GM23338 (cell line): ENCODE measurements around the gene SCRT2. TPM values are rescaled to one million over a fixed set of nuclear protein-coding genes. Genes with fewer than 3 reads are reported as not detected.

Experiments
- ATAC-seq: fragments of 200-7000 bp; cut with Tn5 transposase; 3 replicates; pipeline ENCODE4 v1.9.1; 2020
- DNase-seq: peaks from one replicate; pipeline ENCODE4 v3.0.0-alpha.2; 2015; ENCODE audit warnings: low spot score
- H2AFZ ChIP-seq: fragments of 200-600 bp; sonication (generic); 2 replicates; pipeline ENCODE4 v1.8.0; 2016; ENCODE audit warnings: antibody characterized with exemption, mild to moderate bottlenecking, moderate library complexity
- H3F3A ChIP-seq: fragments of 200-600 bp; sonication (generic); replicated peaks from 2 replicates; pipeline ENCODE4 v1.8.0; 2017; ENCODE audit warnings: antibody characterized with exemption, mixed run types, low read depth
- H3K27ac ChIP-seq: fragments of 200-600 bp; sonication (generic); 2 replicates; pipeline ENCODE4 v1.6.1; 2016; ENCODE audit warnings: low read depth
- H3K27me3 ChIP-seq: fragments of 200-600 bp; sonication (generic); 2 replicates; pipeline ENCODE4 v1.8.0; 2016; ENCODE audit warnings: mild to moderate bottlenecking, mixed run types, moderate library complexity; ENCODE audit not compliant: insufficient read depth
- H3K36me3 ChIP-seq: fragments of 200-600 bp; sonication (generic); 2 replicates; pipeline ENCODE4 v1.8.0; 2016; ENCODE audit warnings: mild to moderate bottlenecking; ENCODE audit not compliant: insufficient read depth
- H3K4me1 ChIP-seq: fragments of 200-600 bp; sonication (generic); 2 replicates; pipeline ENCODE4 v1.8.0; 2016; ENCODE audit warnings: mild to moderate bottlenecking, moderate library complexity; ENCODE audit not compliant: insufficient read depth
- H3K4me2 ChIP-seq: fragments of 200-600 bp; sonication (generic); 2 replicates; pipeline ENCODE4 v1.7.1; 2017; ENCODE audit warnings: mixed run types
- H3K4me3 ChIP-seq: fragments of 200-600 bp; sonication (generic); 2 replicates; pipeline ENCODE4 v1.6.1; 2016; ENCODE audit warnings: mixed run types
- H3K79me2 ChIP-seq: fragments of 200-600 bp; sonication (generic); replicated peaks from 2 replicates; pipeline ENCODE4 v1.8.0; 2017; ENCODE audit warnings: mild to moderate bottlenecking; ENCODE audit not compliant: insufficient read depth
- H3K9me2 ChIP-seq: fragments of 200-600 bp; sonication (generic); 2 replicates; pipeline ENCODE4 v1.8.0; 2017; ENCODE audit not compliant: insufficient read depth
- H4K20me1 ChIP-seq: fragments of 200-600 bp; sonication (generic); replicated peaks from 2 replicates; pipeline ENCODE4 v1.8.0; 2017; ENCODE audit warnings: mild to moderate bottlenecking; ENCODE audit not compliant: insufficient read depth
- H3K27ac Mint-ChIP-seq: 2 replicates; pipeline ENCODE4 v1.8.0; 2020; ENCODE audit warnings: inconsistent platforms, mild to moderate bottlenecking, moderate library complexity, mixed read lengths
- H3K27me3 Mint-ChIP-seq: 3 replicates; pipeline ENCODE4 v1.8.0; 2022; ENCODE audit warnings: low read depth, mild to moderate bottlenecking, moderate library complexity, mixed read lengths, inconsistent platforms; ENCODE audit not compliant: insufficient read depth, poor library complexity
- H3K36me3 Mint-ChIP-seq: 3 replicates; pipeline ENCODE4 v1.8.0; 2021; ENCODE audit warnings: low read depth, mild to moderate bottlenecking, inconsistent platforms, moderate library complexity, mixed read lengths
- H3K4me1 Mint-ChIP-seq: 3 replicates; pipeline ENCODE4 v1.8.0; 2020; ENCODE audit warnings: mild to moderate bottlenecking, inconsistent platforms, mixed read lengths
- H3K4me3 Mint-ChIP-seq: 3 replicates; pipeline ENCODE4 v1.8.0; 2021; ENCODE audit warnings: moderate library complexity, mild to moderate bottlenecking, inconsistent platforms, mixed read lengths
- H3K9me3 Mint-ChIP-seq: 3 replicates; pipeline ENCODE4 v1.8.0; 2020; ENCODE audit warnings: moderate library complexity, mild to moderate bottlenecking, inconsistent platforms, mixed read lengths
- CREB1 ChIP-seq: fragments of 250-450 bp; sonication (Bioruptor Pico); IDR thresholded peaks from 2 replicates; pipeline ENCODE4 v1.5.0; 2020; ENCODE audit warnings: low read depth, mild to moderate bottlenecking, moderate library complexity
- EZH2 ChIP-seq: fragments of 200-600 bp; sonication (generic); IDR thresholded peaks from one replicate; pipeline ENCODE4 v1.8.0; 2017; ENCODE audit warnings: antibody characterized with exemption, mild to moderate bottlenecking, low read depth; ENCODE audit not compliant: unreplicated experiment
- EZH2phosphoT487 ChIP-seq: fragments of 200-600 bp; sonication (generic); IDR thresholded peaks from one replicate; pipeline ENCODE4 v1.8.1; 2018; ENCODE audit warnings: antibody characterized with exemption; ENCODE audit not compliant: unreplicated experiment
- JUNB ChIP-seq: IDR thresholded peaks from one replicate; pipeline ENCODE4 v1.6.1; 2016; ENCODE audit warnings: antibody characterized with exemption; ENCODE audit not compliant: unreplicated experiment
- NANOG ChIP-seq: IDR thresholded peaks from 2 replicates; pipeline ENCODE4 v1.6.1; 2016; ENCODE audit warnings: antibody characterized with exemption, borderline replicate concordance
- POLR2AphosphoS5 ChIP-seq: IDR thresholded peaks from 2 replicates; pipeline ENCODE4 v1.6.1; 2016; ENCODE audit warnings: antibody characterized with exemption, low read depth
- STAT1 ChIP-seq: IDR thresholded peaks from one replicate; pipeline ENCODE4 v1.6.1; 2016; ENCODE audit warnings: antibody characterized with exemption; ENCODE audit not compliant: unreplicated experiment
- ZNF114 ChIP-seq: fragments of 250-450 bp; sonication (Bioruptor Pico); IDR thresholded peaks from 2 replicates; pipeline ENCODE4 v1.5.0; 2020; ENCODE audit warnings: mild to moderate bottlenecking, moderate library complexity
- ZNF331 ChIP-seq: fragments of 250-450 bp; sonication (Bioruptor Pico); IDR thresholded peaks from 2 replicates; pipeline ENCODE4 v1.5.0; 2020; ENCODE audit warnings: low read depth, mild to moderate bottlenecking, moderate library complexity
- polyA plus RNA-seq: library from polyadenylated mRNA; unstranded; fragments of >200 nt; fragmentation: Nextera tagmentation; extraction: Ambion mirVana; gene quantifications from 2 replicates; pipeline ENCODE4 v1.2.1, GENCODE V29; 2016
- total RNA-seq: library from RNA; depleted of rRNA; stranded (reverse); fragments of >200 nt; shearing (Covaris generic); gene quantifications from 2 replicates; pipeline ENCODE4 v1.2.3, GENCODE V29; 2014
- TF ChIP-seq, protein P1 (sequence below): IDR thresholded peaks from 2 replicates; pipeline ENCODE4 v1.6.1; 2016; ENCODE audit warnings: antibody characterized with exemption
- TF ChIP-seq, protein P2 (sequence below), 2 experiments: fragments of 200-600 bp in 1 of 2; sonication (generic) in 1 of 2; conservative IDR thresholded peaks; 2 replicates each; pipeline versions ENCODE4 v1.5.1 to v1.6.1; 2016 to 2017; ENCODE audit warnings: antibody characterized with exemption in 2 of 2, low read depth in 2 of 2, mild to moderate bottlenecking in 2 of 2, moderate library complexity in 1 of 2
- TF ChIP-seq, protein P3 (sequence below): IDR thresholded peaks from one replicate; pipeline ENCODE4 v1.6.1; 2018; ENCODE audit warnings: antibody characterized with exemption; ENCODE audit not compliant: unreplicated experiment

SCRT2 gene
- total and polyA plus RNA-seq, 2 experiments from 2014 or later, result 0.31 TPM; not detected in 1

DNA sequence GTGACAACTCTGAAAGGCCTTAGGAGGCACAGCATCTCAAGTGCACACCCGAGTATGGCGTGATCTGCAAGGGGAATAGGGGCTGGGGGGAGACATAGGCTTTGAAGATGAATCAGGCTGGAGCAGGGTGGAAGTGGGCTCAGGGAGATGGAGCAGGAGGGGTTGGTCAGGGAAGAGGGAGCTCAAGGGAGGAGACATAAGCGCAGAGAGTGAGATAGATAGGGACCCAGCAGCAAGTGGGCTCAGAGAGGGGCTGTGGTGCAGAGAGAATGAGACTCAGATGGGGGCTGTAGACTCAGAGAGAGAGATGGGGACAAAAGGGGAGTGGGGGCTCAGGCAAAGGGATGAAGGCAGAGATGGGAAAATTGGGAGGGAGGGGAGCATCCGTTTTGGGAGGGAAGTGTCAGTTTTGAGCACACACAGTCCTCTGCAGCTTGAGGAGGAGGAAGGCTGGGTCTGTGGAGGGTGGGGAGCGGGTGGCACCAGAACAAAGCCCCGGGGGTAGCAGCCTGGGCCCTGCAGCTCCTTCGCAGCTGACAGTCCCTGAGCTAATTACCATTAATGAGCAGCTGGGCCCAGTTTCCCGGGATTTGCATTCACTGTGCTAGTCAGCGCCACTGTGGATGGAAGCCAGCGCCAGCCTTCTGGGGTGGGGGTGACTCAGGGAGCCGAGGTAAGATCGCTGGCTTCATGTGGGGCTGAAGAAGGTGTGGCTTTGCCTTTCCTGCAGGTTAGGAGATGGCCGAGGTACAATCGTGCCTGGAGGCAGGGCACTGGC, 41.3 kb downstream of the SCRT2 start:
- no peak overlapping the region for H3K27ac Mint-ChIP-seq
- H3K4me3 Mint-ChIP-seq, result no peak overlapping the region
- no peaks in the 10 kb centered on the region for H4K20me1 ChIP-seq
- no peaks in the 10 kb centered on the region for H3F3A ChIP-seq
- no peak for DNase-seq
- H3K27me3 ChIP-seq, result no peaks in the 10 kb centered on the region
- no peak overlapping the region for H3K27ac ChIP-seq
- no peak overlapping the region for H3K4me2 ChIP-seq
- no peaks in the 10 kb centered on the region; the same call in 2 of the 3 replicates for H3K9me3 Mint-ChIP-seq
- H3K79me2 ChIP-seq, result no peaks in the 10 kb centered on the region
- H3K27me3 Mint-ChIP-seq, result peaks cover 9% of the 10 kb centered on the region
- no peak for TF ChIP-seq JUNB
- TF ChIP-seq, protein P1, sequence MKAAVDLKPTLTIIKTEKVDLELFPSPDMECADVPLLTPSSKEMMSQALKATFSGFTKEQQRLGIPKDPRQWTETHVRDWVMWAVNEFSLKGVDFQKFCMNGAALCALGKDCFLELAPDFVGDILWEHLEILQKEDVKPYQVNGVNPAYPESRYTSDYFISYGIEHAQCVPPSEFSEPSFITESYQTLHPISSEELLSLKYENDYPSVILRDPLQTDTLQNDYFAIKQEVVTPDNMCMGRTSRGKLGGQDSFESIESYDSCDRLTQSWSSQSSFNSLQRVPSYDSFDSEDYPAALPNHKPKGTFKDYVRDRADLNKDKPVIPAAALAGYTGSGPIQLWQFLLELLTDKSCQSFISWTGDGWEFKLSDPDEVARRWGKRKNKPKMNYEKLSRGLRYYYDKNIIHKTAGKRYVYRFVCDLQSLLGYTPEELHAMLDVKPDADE, result no peak
- TF ChIP-seq NANOG, result no peak
- TF ChIP-seq STAT1, result no peak
- no peak for TF ChIP-seq CREB1 (CRISPR knock-in tag)
- TF ChIP-seq EZH2phosphoT487, result no peak
- TF ChIP-seq, protein P2, sequence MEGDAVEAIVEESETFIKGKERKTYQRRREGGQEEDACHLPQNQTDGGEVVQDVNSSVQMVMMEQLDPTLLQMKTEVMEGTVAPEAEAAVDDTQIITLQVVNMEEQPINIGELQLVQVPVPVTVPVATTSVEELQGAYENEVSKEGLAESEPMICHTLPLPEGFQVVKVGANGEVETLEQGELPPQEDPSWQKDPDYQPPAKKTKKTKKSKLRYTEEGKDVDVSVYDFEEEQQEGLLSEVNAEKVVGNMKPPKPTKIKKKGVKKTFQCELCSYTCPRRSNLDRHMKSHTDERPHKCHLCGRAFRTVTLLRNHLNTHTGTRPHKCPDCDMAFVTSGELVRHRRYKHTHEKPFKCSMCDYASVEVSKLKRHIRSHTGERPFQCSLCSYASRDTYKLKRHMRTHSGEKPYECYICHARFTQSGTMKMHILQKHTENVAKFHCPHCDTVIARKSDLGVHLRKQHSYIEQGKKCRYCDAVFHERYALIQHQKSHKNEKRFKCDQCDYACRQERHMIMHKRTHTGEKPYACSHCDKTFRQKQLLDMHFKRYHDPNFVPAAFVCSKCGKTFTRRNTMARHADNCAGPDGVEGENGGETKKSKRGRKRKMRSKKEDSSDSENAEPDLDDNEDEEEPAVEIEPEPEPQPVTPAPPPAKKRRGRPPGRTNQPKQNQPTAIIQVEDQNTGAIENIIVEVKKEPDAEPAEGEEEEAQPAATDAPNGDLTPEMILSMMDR (conservative IDR thresholded peaks at IDR 0.05; ENCODE audit: low read depth in 2 of 2), result no peak
- TF ChIP-seq ZNF114 (CRISPR knock-in tag), result no peak
- TF ChIP-seq POLR2AphosphoS5, result no peak
- TF ChIP-seq ZNF331 (CRISPR knock-in tag), result no peak
- no peak for TF ChIP-seq EZH2
- TF ChIP-seq, protein P3, sequence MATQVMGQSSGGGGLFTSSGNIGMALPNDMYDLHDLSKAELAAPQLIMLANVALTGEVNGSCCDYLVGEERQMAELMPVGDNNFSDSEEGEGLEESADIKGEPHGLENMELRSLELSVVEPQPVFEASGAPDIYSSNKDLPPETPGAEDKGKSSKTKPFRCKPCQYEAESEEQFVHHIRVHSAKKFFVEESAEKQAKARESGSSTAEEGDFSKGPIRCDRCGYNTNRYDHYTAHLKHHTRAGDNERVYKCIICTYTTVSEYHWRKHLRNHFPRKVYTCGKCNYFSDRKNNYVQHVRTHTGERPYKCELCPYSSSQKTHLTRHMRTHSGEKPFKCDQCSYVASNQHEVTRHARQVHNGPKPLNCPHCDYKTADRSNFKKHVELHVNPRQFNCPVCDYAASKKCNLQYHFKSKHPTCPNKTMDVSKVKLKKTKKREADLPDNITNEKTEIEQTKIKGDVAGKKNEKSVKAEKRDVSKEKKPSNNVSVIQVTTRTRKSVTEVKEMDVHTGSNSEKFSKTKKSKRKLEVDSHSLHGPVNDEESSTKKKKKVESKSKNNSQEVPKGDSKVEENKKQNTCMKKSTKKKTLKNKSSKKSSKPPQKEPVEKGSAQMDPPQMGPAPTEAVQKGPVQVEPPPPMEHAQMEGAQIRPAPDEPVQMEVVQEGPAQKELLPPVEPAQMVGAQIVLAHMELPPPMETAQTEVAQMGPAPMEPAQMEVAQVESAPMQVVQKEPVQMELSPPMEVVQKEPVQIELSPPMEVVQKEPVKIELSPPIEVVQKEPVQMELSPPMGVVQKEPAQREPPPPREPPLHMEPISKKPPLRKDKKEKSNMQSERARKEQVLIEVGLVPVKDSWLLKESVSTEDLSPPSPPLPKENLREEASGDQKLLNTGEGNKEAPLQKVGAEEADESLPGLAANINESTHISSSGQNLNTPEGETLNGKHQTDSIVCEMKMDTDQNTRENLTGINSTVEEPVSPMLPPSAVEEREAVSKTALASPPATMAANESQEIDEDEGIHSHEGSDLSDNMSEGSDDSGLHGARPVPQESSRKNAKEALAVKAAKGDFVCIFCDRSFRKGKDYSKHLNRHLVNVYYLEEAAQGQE, result no peak
- no peaks in the 10 kb centered on the region for H3K9me2 ChIP-seq
- no peaks in the 10 kb centered on the region for H3K36me3 ChIP-seq
- H3K4me1 ChIP-seq, result no peaks in the 10 kb centered on the region
- H3K4me1 Mint-ChIP-seq, result peaks cover 8% of the 10 kb centered on the region; the same call in 2 of the 3 replicates
- no peak overlapping the region for H3K4me3 ChIP-seq
- no peaks in the 10 kb centered on the region for H3K36me3 Mint-ChIP-seq
- peak; percentile 63 for ATAC-seq
- peak overlapping the region; percentile 78 for H2AFZ ChIP-seq
